Hematopoietic multipotent progenitor cell treated with erythropoietin and hydrocortisone succinate and interleukin-3 and kit ligand, for 4 days (in vitro differentiated cells): Measurements from ENCODE around the gene KLHDC9.

Experiments
- DNase-seq: peaks from one replicate; pipeline ENCODE4 v3.0.0-alpha.2; 2015

The KLHDC9 gene

GRCh38 chr1:161133220-161133740, 35.1 kb downstream of the KLHDC9 start:
- DNase-seq: no peak

GRCh38 chr1:161137881-161138280, 39.7 kb downstream of the KLHDC9 start:
- no peak for DNase-seq

- no peak for DNase-seq
These were observed 40.3 kb downstream of the KLHDC9 start for GRCh38 chr1:161138431-161138830.

GRCh38 chr1:161139766-161140165, 41.6 kb downstream of the KLHDC9 start:
- DNase-seq: peak; percentile 81

GRCh38 chr1:161140755-161141400, 42.7 kb downstream of the KLHDC9 start:
- no peak for DNase-seq

- DNase-seq: no peak
These were observed 47.7 kb downstream of the KLHDC9 start for GRCh38 chr1:161145832-161146231.
